ENCODE data around the gene CNGA2.

DNA sequence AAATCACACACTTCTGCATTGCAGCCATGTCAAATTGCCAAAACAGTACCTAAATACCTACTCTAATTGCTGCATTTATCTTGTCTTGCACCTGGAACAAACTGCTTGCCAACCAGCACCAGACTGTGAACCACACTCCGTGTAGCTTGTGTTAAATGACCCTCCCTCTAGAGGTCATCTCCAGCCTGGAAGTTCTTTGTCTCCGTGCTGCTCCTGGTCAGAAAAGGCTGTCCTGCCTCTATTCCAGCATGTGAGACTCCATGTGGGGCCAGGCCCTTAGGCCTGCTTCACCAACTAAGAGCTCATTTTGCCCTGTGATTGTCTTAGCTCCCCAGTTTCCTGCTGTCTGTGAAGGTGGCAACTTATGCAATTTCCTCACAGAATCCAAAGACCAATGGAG lies 28.3 kb downstream of the CNGA2 start:
- TF ChIP-seq POLR2A (IDR thresholded peaks at IDR 0.05): no peak
- TF ChIP-seq, protein P1, sequence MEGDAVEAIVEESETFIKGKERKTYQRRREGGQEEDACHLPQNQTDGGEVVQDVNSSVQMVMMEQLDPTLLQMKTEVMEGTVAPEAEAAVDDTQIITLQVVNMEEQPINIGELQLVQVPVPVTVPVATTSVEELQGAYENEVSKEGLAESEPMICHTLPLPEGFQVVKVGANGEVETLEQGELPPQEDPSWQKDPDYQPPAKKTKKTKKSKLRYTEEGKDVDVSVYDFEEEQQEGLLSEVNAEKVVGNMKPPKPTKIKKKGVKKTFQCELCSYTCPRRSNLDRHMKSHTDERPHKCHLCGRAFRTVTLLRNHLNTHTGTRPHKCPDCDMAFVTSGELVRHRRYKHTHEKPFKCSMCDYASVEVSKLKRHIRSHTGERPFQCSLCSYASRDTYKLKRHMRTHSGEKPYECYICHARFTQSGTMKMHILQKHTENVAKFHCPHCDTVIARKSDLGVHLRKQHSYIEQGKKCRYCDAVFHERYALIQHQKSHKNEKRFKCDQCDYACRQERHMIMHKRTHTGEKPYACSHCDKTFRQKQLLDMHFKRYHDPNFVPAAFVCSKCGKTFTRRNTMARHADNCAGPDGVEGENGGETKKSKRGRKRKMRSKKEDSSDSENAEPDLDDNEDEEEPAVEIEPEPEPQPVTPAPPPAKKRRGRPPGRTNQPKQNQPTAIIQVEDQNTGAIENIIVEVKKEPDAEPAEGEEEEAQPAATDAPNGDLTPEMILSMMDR (IDR thresholded peaks at IDR 0.05): no peak
